ENCODE measurements around the gene OR56B4.

The OR56B4 gene

GRCh38 chr11:6152126-6152525, 44.6 kb downstream of the OR56B4 start:
- no peak for DNase-seq

GRCh38 chr11:6156628-6157359, 49.3 kb downstream of the OR56B4 start:
- DNase-seq: no peak
